Measurements from ENCODE around the gene SELENOW. TPM values are rescaled to one million over a fixed set of nuclear protein-coding genes. Genes with fewer than 3 reads are reported as not detected.

Gene SELENOW
- total and polyA plus RNA-seq, 2 experiments from 2014 or later: 561 to 571 TPM

DNA sequence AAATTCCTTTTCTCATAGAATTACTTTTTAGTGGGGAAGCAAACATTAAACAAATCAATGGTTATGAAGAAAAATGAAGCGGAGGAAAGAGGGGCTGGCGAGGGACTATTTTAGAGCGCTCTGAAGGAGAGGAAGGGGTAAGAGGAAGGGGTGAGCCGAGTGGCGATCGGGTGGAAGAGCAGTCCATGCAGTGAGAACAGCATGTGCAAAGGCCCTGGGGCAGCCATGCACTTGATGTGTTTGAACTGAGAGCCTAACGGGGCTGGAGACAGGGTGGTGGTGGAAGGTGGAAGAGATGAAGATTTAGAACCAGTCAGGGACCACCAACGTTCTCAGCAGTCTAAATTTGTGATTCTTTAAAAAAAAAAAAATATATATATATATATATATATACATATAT, 47.6 kb upstream of the SELENOW start:
- TF ChIP-seq EZH2phosphoT487 (IDR thresholded peaks at IDR 0.05; ENCODE audit: insufficient read depth, low read depth): no peak
- Histone ChIP-seq H3K79me2 (ENCODE audit: insufficient read depth) (peaks cover 94% of the 10 kb centered on the region), H3K4me3 (no peak overlapping the region), H3K36me3 (ENCODE audit: low read depth) (peaks cover 50% of the 10 kb centered on the region), H3F3A (ENCODE audit: insufficient read depth) (peaks cover 47% of the 10 kb centered on the region), H3K9me2 (ENCODE audit: insufficient read depth) (no peaks in the 10 kb centered on the region), H4K20me1 (ENCODE audit: insufficient read depth) (no peaks in the 10 kb centered on the region), H3K27ac (no peak overlapping the region), H3K4me2 (ENCODE audit: unreplicated experiment) (no peak overlapping the region), H3K27me3 (replicated peaks; ENCODE audit: insufficient read depth) (no peaks in the 10 kb centered on the region), H3K4me1 (ENCODE audit: insufficient read depth) (peaks cover 33% of the 10 kb centered on the region), H2AFZ (no peak overlapping the region), H3K9me3 (ENCODE audit: low read depth) (no peaks in the 10 kb centered on the region), H3K9ac (no peak overlapping the region)
- 81 to 88% methylated on average over 7 to 8 of the region's 8 CpGs for WGBS, 2 experiments (ENCODE audit: low coverage in 1 of 2, low lambda C conversion rate in 2 of 2, missing lambda C conversion rate in 2 of 2)
- DNase-seq: no peak
- in situ Hi-C loops (cut with MboI): no loop called here

GRCh38 chr19:47735131-47735530, 43.4 kb upstream of the SELENOW start:
- Histone ChIP-seq H3F3A (ENCODE audit: insufficient read depth) (peaks cover 45% of the 10 kb centered on the region), H3K27ac (no peak overlapping the region), H3K27me3 (replicated peaks; ENCODE audit: insufficient read depth) (no peaks in the 10 kb centered on the region), H4K20me1 (ENCODE audit: insufficient read depth) (no peaks in the 10 kb centered on the region), H3K9me3 (ENCODE audit: low read depth) (no peaks in the 10 kb centered on the region), H3K36me3 (ENCODE audit: low read depth) (peaks cover 63% of the 10 kb centered on the region), H3K79me2 (ENCODE audit: insufficient read depth) (peaks cover 75% of the 10 kb centered on the region), H3K4me3 (no peak overlapping the region), H3K4me1 (ENCODE audit: insufficient read depth) (no peaks in the 10 kb centered on the region), H2AFZ (no peak overlapping the region), H3K9ac (no peak overlapping the region), H3K9me2 (ENCODE audit: insufficient read depth) (no peaks in the 10 kb centered on the region), H3K4me2 (ENCODE audit: unreplicated experiment) (no peak overlapping the region)
- in situ Hi-C loops (cut with MboI): no loop called here
- TF ChIP-seq EZH2phosphoT487 (IDR thresholded peaks at IDR 0.05; ENCODE audit: insufficient read depth, low read depth): no peak
- TF ChIP-seq EZH2 (IDR thresholded peaks at IDR 0.05; ENCODE audit: insufficient read depth, poor library complexity, severe bottlenecking): no peak
- WGBS, 2 experiments (ENCODE audit: low coverage in 1 of 2, low lambda C conversion rate in 2 of 2, missing lambda C conversion rate in 2 of 2): 72 to 73% methylated on average over 4 of the region's 4 CpGs
- no peak for DNase-seq

DNA sequence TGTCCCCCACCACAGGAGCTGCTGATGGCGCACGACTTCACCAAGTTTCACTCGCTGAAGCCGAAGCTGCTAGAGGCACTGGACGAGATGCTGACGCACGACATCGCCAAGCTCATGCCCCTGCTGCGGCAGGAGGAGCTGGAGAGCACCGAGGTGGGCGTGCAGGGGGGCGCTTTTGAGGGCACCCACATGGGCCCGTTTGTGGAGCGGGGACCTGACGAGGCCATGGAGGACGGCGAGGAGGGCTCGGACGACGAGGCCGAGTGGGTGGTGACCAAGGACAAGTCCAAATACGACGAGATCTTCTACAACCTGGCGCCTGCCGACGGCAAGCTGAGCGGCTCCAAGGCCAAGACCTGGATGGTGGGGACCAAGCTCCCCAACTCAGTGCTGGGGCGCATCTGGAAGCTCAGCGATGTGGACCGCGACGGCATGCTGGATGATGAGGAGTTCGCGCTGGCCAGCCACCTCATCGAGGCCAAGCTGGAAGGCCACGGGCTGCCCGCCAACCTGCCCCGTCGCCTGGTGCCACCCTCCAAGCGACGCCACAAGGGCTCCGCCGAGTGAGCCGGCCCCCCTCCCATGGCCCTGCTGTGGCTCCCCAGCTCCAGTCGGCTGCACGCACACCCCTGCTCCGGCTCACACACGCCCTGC, 37.5 kb upstream of the SELENOW start:
- H3K9me2 ChIP-seq (ENCODE audit: insufficient read depth): no peaks in the 10 kb centered on the region
- H3F3A ChIP-seq (ENCODE audit: insufficient read depth): peaks cover 60% of the 10 kb centered on the region
- WGBS, 2 experiments (ENCODE audit: low coverage in 1 of 2, low lambda C conversion rate in 2 of 2, missing lambda C conversion rate in 2 of 2): 91 to 92% methylated on average over 48 of the region's 48 CpGs
- H3K27me3 ChIP-seq (replicated peaks; ENCODE audit: insufficient read depth): no peaks in the 10 kb centered on the region
- H3K9ac ChIP-seq: no peak overlapping the region
- TF ChIP-seq EZH2 (IDR thresholded peaks at IDR 0.05; ENCODE audit: insufficient read depth, poor library complexity, severe bottlenecking): no peak
- TF ChIP-seq EZH2phosphoT487 (IDR thresholded peaks at IDR 0.05; ENCODE audit: insufficient read depth, low read depth): no peak
- H2AFZ ChIP-seq: no peak overlapping the region
- H3K36me3 ChIP-seq (ENCODE audit: low read depth): peaks cover 29% of the 10 kb centered on the region
- H3K4me2 ChIP-seq (ENCODE audit: unreplicated experiment): no peak overlapping the region
- peaks cover 19% of the 10 kb centered on the region for H3K4me1 ChIP-seq (ENCODE audit: insufficient read depth)
- no peaks in the 10 kb centered on the region for H4K20me1 ChIP-seq (ENCODE audit: insufficient read depth)
- H3K4me3 ChIP-seq: no peak overlapping the region
- no peaks in the 10 kb centered on the region for H3K9me3 ChIP-seq (ENCODE audit: low read depth)
- no peak for DNase-seq
- H3K27ac ChIP-seq: 0 out of 2 replicates have a peak overlapping the region, but pooled peaks have one; percentile 98
- H3K79me2 ChIP-seq (ENCODE audit: insufficient read depth): peaks cover 20% of the 10 kb centered on the region
- in situ Hi-C loops (cut with MboI): no loop called here

DNA sequence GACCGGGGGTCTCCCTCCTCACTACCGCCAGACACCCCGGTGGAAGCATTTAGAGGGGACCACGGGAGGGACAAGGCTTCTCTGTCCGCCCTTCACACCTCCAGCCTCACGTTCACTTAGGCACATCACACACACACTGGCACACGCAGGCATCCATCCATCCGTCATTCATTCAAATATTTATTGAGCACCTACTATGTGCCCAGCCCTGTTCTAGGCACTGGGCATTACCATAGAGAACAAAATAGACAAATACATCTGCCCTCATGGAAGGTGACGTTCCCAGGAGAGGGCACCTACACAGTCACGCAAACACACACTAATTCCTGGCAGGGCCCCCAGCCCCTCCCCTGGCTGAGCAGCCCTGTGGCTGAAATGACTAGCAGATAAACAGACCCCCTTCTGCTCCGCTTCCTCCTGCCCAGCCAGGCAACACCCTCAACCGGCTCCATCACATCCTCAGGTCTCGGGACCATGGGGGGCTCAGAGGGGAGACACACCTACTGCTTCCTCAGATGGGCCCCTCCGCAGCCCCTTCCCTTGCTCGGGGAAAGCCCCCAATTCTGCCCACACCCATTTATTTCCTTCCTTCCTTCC, 36.9 kb upstream of the SELENOW start:
- TF ChIP-seq EZH2 (IDR thresholded peaks at IDR 0.05; ENCODE audit: insufficient read depth, poor library complexity, severe bottlenecking): no peak
- no peak for TF ChIP-seq EZH2phosphoT487 (IDR thresholded peaks at IDR 0.05; ENCODE audit: insufficient read depth, low read depth)
- no peaks in the 10 kb centered on the region for H3K9me2 ChIP-seq (ENCODE audit: insufficient read depth)
- in situ Hi-C loops (cut with MboI): no loop called here

More for the DNA sequence above, 36.9 kb upstream of the SELENOW start:
- Histone ChIP-seq H3K27ac (peak overlapping the region; percentile 98), H3K9me3 (ENCODE audit: low read depth) (no peaks in the 10 kb centered on the region), H4K20me1 (ENCODE audit: insufficient read depth) (no peaks in the 10 kb centered on the region), H3K27me3 (replicated peaks; ENCODE audit: insufficient read depth) (no peaks in the 10 kb centered on the region), H3K4me1 (ENCODE audit: insufficient read depth) (peaks cover 26% of the 10 kb centered on the region), H3K36me3 (ENCODE audit: low read depth) (peaks cover 24% of the 10 kb centered on the region), H2AFZ (no peak overlapping the region), H3K4me2 (ENCODE audit: unreplicated experiment) (no peak overlapping the region), H3K79me2 (ENCODE audit: insufficient read depth) (peaks cover 22% of the 10 kb centered on the region), H3K9ac (no peak overlapping the region), H3F3A (ENCODE audit: insufficient read depth) (peaks cover 54% of the 10 kb centered on the region), H3K4me3 (no peak overlapping the region)
- WGBS, 2 experiments (ENCODE audit: low coverage in 1 of 2, low lambda C conversion rate in 2 of 2, missing lambda C conversion rate in 2 of 2): 83 to 87% methylated on average over 15 of the region's 15 CpGs
- DNase-seq: peak; percentile 25
